ENCODE measurements around the gene PSEN2. TPM values are rescaled to one million over a fixed set of nuclear protein-coding genes. Genes with fewer than 3 reads are reported as not detected.

Gene PSEN2
- total RNA-seq, 1 experiment from 2014 or later: 14.8 TPM

GRCh38 chr1:226915672-226915995 is 45.2 kb downstream of the PSEN2 start:
- H3K4me3 ChIP-seq: no peak overlapping the region
- no peaks in the 10 kb centered on the region for H3K36me3 ChIP-seq (ENCODE audit: low read depth)
- no peak for DNase-seq
- CTCF ChIA-PET: no interaction called here
- H3F3A ChIP-seq (ENCODE audit: insufficient read depth, low read depth): peaks cover 6% of the 10 kb centered on the region; the same call in 1 of the 2 replicates
- no peaks in the 10 kb centered on the region for H3K79me2 ChIP-seq (ENCODE audit: low read depth)
- no peak overlapping the region for H2AFZ ChIP-seq
- no peaks in the 10 kb centered on the region for H3K27me3 ChIP-seq (ENCODE audit: insufficient read depth, low read depth)
- H4K20me1 ChIP-seq (ENCODE audit: insufficient read depth): no peaks in the 10 kb centered on the region
- H3K9me2 ChIP-seq (ENCODE audit: insufficient read depth): no peaks in the 10 kb centered on the region
- intact Hi-C loops (cut with micrococcal nuclease; ENCODE audit: unreplicated experiment): no loop called here
- BruUV-seq (replicated peaks): no TSS peak
- H3K27ac ChIP-seq: no peak overlapping the region
- POLR2A ChIA-PET (ENCODE audit: unreplicated experiment): no interaction called here
- H3K4me2 ChIP-seq: no peak overlapping the region
- TF ChIP-seq EZH2 (IDR thresholded peaks at IDR 0.05; ENCODE audit: low read depth): no peak
- no peak for TF ChIP-seq CTCF (conservative IDR thresholded peaks at IDR 0.05)
- H3K4me1 ChIP-seq (replicated peaks; ENCODE audit: insufficient read depth): no peaks in the 10 kb centered on the region
- no peaks in the 10 kb centered on the region for H3K9me3 ChIP-seq (ENCODE audit: insufficient read depth, low read depth)

- TF ChIP-seq EZH2 (IDR thresholded peaks at IDR 0.05; ENCODE audit: low read depth): no peak
- no peak for TF ChIP-seq CTCF (conservative IDR thresholded peaks at IDR 0.05)
- no peaks in the 10 kb centered on the region for H3K9me2 ChIP-seq (ENCODE audit: insufficient read depth)
- ChIA-PET POLR2A (ENCODE audit: unreplicated experiment) (no interaction called here), CTCF (no interaction called here)
- H3K79me2 ChIP-seq (ENCODE audit: low read depth): no peaks in the 10 kb centered on the region
- no peak overlapping the region for H3K4me3 ChIP-seq
- no peaks in the 10 kb centered on the region for H3K4me1 ChIP-seq (replicated peaks; ENCODE audit: insufficient read depth)
- no peaks in the 10 kb centered on the region for H4K20me1 ChIP-seq (ENCODE audit: insufficient read depth)
- intact Hi-C loops (cut with micrococcal nuclease; ENCODE audit: unreplicated experiment): no loop called here
- H3K9me3 ChIP-seq (ENCODE audit: insufficient read depth, low read depth): no peaks in the 10 kb centered on the region
- H3K27me3 ChIP-seq (ENCODE audit: insufficient read depth, low read depth): no peaks in the 10 kb centered on the region
- no peak overlapping the region for H2AFZ ChIP-seq
- no peak overlapping the region for H3K4me2 ChIP-seq
- peaks cover 6% of the 10 kb centered on the region; the same call in 1 of the 2 replicates for H3F3A ChIP-seq (ENCODE audit: insufficient read depth, low read depth)
- no peak for DNase-seq
- no peak overlapping the region for H3K27ac ChIP-seq
- BruUV-seq (replicated peaks): no TSS peak
- H3K36me3 ChIP-seq (ENCODE audit: low read depth): no peaks in the 10 kb centered on the region
Measured at GRCh38 chr1:226916497-226916896, 46.1 kb downstream of the PSEN2 start.

GRCh38 chr1:226919587-226919986 is 49.2 kb downstream of the PSEN2 start:
- ChIA-PET CTCF (no interaction called here), POLR2A (ENCODE audit: unreplicated experiment) (interaction anchor here (0.8 kb wide), 1 partner anchor 497 kb away, joined by 5 read pairs; no protein-coding TSS in a partner anchor)
- DNase-seq: no peak
- H3K9me2 ChIP-seq (ENCODE audit: insufficient read depth): no peaks in the 10 kb centered on the region
- no peaks in the 10 kb centered on the region for H3K36me3 ChIP-seq (ENCODE audit: low read depth)
- no TSS peak for BruUV-seq (replicated peaks)
- no peaks in the 10 kb centered on the region for H3F3A ChIP-seq (ENCODE audit: insufficient read depth, low read depth)
- H3K4me1 ChIP-seq (replicated peaks; ENCODE audit: insufficient read depth): no peaks in the 10 kb centered on the region
- no peaks in the 10 kb centered on the region for H4K20me1 ChIP-seq (ENCODE audit: insufficient read depth)
- no peak overlapping the region for H3K4me3 ChIP-seq
- H3K79me2 ChIP-seq (ENCODE audit: low read depth): no peaks in the 10 kb centered on the region
- no peaks in the 10 kb centered on the region for H3K27me3 ChIP-seq (ENCODE audit: insufficient read depth, low read depth)
- no peak overlapping the region for H2AFZ ChIP-seq
- no peak overlapping the region for H3K4me2 ChIP-seq
- no peaks in the 10 kb centered on the region for H3K9me3 ChIP-seq (ENCODE audit: insufficient read depth, low read depth)
- intact Hi-C loops (cut with micrococcal nuclease; ENCODE audit: unreplicated experiment): no loop called here
- no peak for TF ChIP-seq EZH2 (IDR thresholded peaks at IDR 0.05; ENCODE audit: low read depth)
- TF ChIP-seq CTCF (conservative IDR thresholded peaks at IDR 0.05): no peak
- no peak overlapping the region for H3K27ac ChIP-seq
